H1 (cell line): ENCODE data around the gene ZNF490. TPM values are rescaled to one million over a fixed set of nuclear protein-coding genes. Genes with fewer than 3 reads are reported as not detected.

ENCODE experiments used
- CTCF ChIA-PET: fragments of 300-600 bp; sonication (Branson Sonifier 250); formaldehyde crosslinking; loops from one replicate; lab custom pipeline; 2021; ENCODE audit not compliant: partially characterized antibody; lab: Charles Lee
- POLR2A ChIA-PET: fragments of 300-600 bp; sonication (Branson Sonifier 250); formaldehyde crosslinking; loops from one replicate; lab custom pipeline; 2021; ENCODE audit warnings: inconsistent platforms; ENCODE audit not compliant: partially characterized antibody; lab: Charles Lee
- DNase-seq, 2 experiments: peaks; one replicate each; pipeline versions ENCODE4 v3.0.0 to v3.0.0-alpha.2; 2010 to 2022; ENCODE audit warnings: low spot score in 2 of 2, low read depth in 1 of 2, mixed read lengths in 1 of 2
- FAIRE-seq: peaks from 2 replicates; lab custom pipeline; 2011; peaks lifted over from hg19 to GRCh38; lab: Jason Lieb, UNC
- H2AFZ ChIP-seq: 2 replicates; pipeline ENCODE4 v1.8.1; 2012; ENCODE audit warnings: low read length, inconsistent platforms
- H2AK5ac ChIP-seq: 2 replicates; pipeline ENCODE4 v1.6.1; 2013; ENCODE audit warnings: low read depth, low read length
- H2BK120ac ChIP-seq: replicated peaks from 2 replicates; pipeline ENCODE3; 2013; ENCODE audit warnings: low read depth, low read length, inconsistent platforms
- H2BK12ac ChIP-seq: 2 replicates; pipeline ENCODE4 v1.6.1; 2013; ENCODE audit warnings: low read depth, low read length
- H2BK15ac ChIP-seq: 2 replicates; pipeline ENCODE4 v1.6.1; 2013; ENCODE audit warnings: low read length
- H2BK20ac ChIP-seq: 2 replicates; pipeline ENCODE4 v1.6.1; 2013; ENCODE audit warnings: low read length
- H2BK5ac ChIP-seq: 2 replicates; pipeline ENCODE4 v1.6.1; 2013; ENCODE audit warnings: low read depth, low read length
- H3K14ac ChIP-seq: 2 replicates; pipeline ENCODE4 v1.6.1; 2013; ENCODE audit warnings: inconsistent platforms; ENCODE audit not compliant: insufficient read length
- H3K18ac ChIP-seq: 2 replicates; pipeline ENCODE4 v1.6.1; 2013; ENCODE audit warnings: low read length; ENCODE audit errors: extremely low read depth
- H3K23ac ChIP-seq: 2 replicates; pipeline ENCODE4 v1.6.1; 2013; ENCODE audit warnings: inconsistent platforms; ENCODE audit not compliant: insufficient read length
- H3K23me2 ChIP-seq: 2 replicates; pipeline ENCODE4 v1.6.1; 2013; ENCODE audit warnings: low read depth, low read length
- H3K27ac ChIP-seq: 2 replicates; pipeline ENCODE4 v1.6.1; 2011; ENCODE audit warnings: low read depth, low read length, inconsistent platforms
- H3K27me3 ChIP-seq, 4 experiments: replicated peaks in 1 of 4; 1 replicate in 1 of 4; 2 replicates in 3 of 4; pipeline versions ENCODE4 v1.6.1 to v1.8.1; 2011 to 2013; ENCODE audit warnings: low read length in 3 of 4, mild to moderate bottlenecking in 3 of 4, inconsistent platforms in 2 of 4, mixed read lengths in 2 of 4, moderate library complexity in 1 of 4; ENCODE audit not compliant: control insufficient read depth in 3 of 4, insufficient read depth in 3 of 4; ENCODE audit errors: extremely low read depth in 1 of 4
- H3K36me3 ChIP-seq, 4 experiments: 2 replicates each; pipeline versions ENCODE4 v1.6.1 to v1.8.1; 2011 to 2013; ENCODE audit warnings: mild to moderate bottlenecking in 4 of 4, low read length in 3 of 4, moderate library complexity in 2 of 4, control low read depth in 1 of 4, inconsistent platforms in 1 of 4; ENCODE audit not compliant: insufficient read depth in 4 of 4, control insufficient read depth in 2 of 4
- H3K4ac ChIP-seq: replicated peaks from 2 replicates; pipeline ENCODE3; 2013; ENCODE audit warnings: low read length, low read depth, mixed read lengths, inconsistent platforms; ENCODE audit not compliant: insufficient read length
- H3K4me1 ChIP-seq, 4 experiments: replicated peaks in 1 of 4; 1 replicate in 1 of 4; 2 replicates in 3 of 4; pipeline versions ENCODE4 v1.6.1 to v1.8.1; 2011 to 2013; ENCODE audit warnings: low read length in 3 of 4, inconsistent platforms in 2 of 4, mixed read lengths in 1 of 4; ENCODE audit not compliant: insufficient read depth in 4 of 4, control insufficient read depth in 3 of 4
- H3K4me2 ChIP-seq, 2 experiments: 2 replicates each; pipeline versions ENCODE4 v1.6.1 to v1.8.1; 2011 to 2013; ENCODE audit warnings: low read depth in 2 of 2, low read length in 2 of 2, control low read depth in 1 of 2, inconsistent platforms in 1 of 2, mild to moderate bottlenecking in 1 of 2; ENCODE audit not compliant: insufficient read depth in 1 of 2
- H3K4me3 ChIP-seq, 4 experiments: fragments of 200-600, 300-600 bp in 1 of 4; sonication (generic), shearing (Covaris generic), sonication (Bioruptor Twin) in 1 of 4; 2 replicates each; pipeline versions ENCODE4 v1.5.1 to v1.8.1; 2011 to 2016; ENCODE audit warnings: low read length in 4 of 4, low read depth in 3 of 4, control low read depth in 2 of 4, inconsistent platforms in 2 of 4, mild to moderate bottlenecking in 2 of 4, mixed read lengths in 1 of 4, moderate library complexity in 1 of 4; ENCODE audit not compliant: insufficient read depth in 2 of 4; ENCODE audit errors: extremely low read depth in 1 of 4
- H3K56ac ChIP-seq: replicated peaks from 2 replicates; pipeline ENCODE3; 2013; ENCODE audit warnings: low read depth, mild to moderate bottlenecking, mixed read lengths, low read length, inconsistent platforms; ENCODE audit not compliant: insufficient read length
- H3K79me1 ChIP-seq: 2 replicates; pipeline ENCODE4 v1.6.1; 2013; ENCODE audit warnings: low read depth, low read length, control low read depth
- H3K79me2 ChIP-seq, 2 experiments: 2 replicates each; pipeline versions ENCODE4 v1.6.1 to v1.8.1; 2012 to 2013; ENCODE audit warnings: low read length in 2 of 2, mild to moderate bottlenecking in 2 of 2, inconsistent platforms in 1 of 2; ENCODE audit not compliant: insufficient read depth in 2 of 2, control insufficient read depth in 1 of 2
- H3K9ac ChIP-seq, 4 experiments: replicated peaks in 1 of 4; 1 replicate in 1 of 4; 2 replicates in 3 of 4; pipeline versions ENCODE4 v1.6.1 to v1.8.1; 2011 to 2013; ENCODE audit warnings: low read depth in 3 of 4, low read length in 3 of 4, control low read depth in 2 of 4, mild to moderate bottlenecking in 2 of 4, moderate library complexity in 2 of 4, inconsistent platforms in 1 of 4; ENCODE audit errors: extremely low read depth in 1 of 4
- H3K9me3 ChIP-seq, 2 experiments: 2 replicates each; pipeline versions ENCODE4 v1.6.1 to v1.8.1; 2012 to 2013; ENCODE audit warnings: mild to moderate bottlenecking in 2 of 2, moderate library complexity in 2 of 2, control low read depth in 1 of 2, inconsistent platforms in 1 of 2, low read depth in 1 of 2, low read length in 1 of 2, mixed read lengths in 1 of 2; ENCODE audit not compliant: insufficient read depth in 2 of 2
- H4K20me1 ChIP-seq, 2 experiments: replicated peaks in 1 of 2; 2 replicates each; pipeline versions ENCODE3 to v1.8.1; 2011 to 2013; ENCODE audit warnings: inconsistent platforms in 2 of 2, low read length in 2 of 2, mild to moderate bottlenecking in 1 of 2; ENCODE audit not compliant: insufficient read depth in 2 of 2, control insufficient read depth in 1 of 2
- H4K5ac ChIP-seq: 2 replicates; pipeline ENCODE4 v1.6.1; 2013; ENCODE audit warnings: low read length, low read depth, mixed read lengths, inconsistent platforms; ENCODE audit not compliant: insufficient read length
- H4K8ac ChIP-seq: 2 replicates; pipeline ENCODE4 v1.8.0; 2013; ENCODE audit warnings: mild to moderate bottlenecking, moderate library complexity, low read length, inconsistent platforms; ENCODE audit not compliant: insufficient read depth; ENCODE audit errors: extremely low read depth
- H4K91ac ChIP-seq: replicated peaks from 2 replicates; pipeline ENCODE3; 2013; ENCODE audit warnings: low read length, mixed read lengths, inconsistent platforms; ENCODE audit not compliant: insufficient read length
- BRCA1 ChIP-seq: IDR thresholded peaks from 2 replicates; pipeline ENCODE4 v1.6.1; 2012; ENCODE audit warnings: low read depth, low read length, improper control_type of control experiment
- CTCF ChIP-seq, 3 experiments: IDR thresholded peaks; 1 replicate in 2 of 3; 2 replicates in 1 of 3; pipeline versions ENCODE4 v1.5.1 to v1.6.1; 2011; ENCODE audit warnings: low read length in 3 of 3, mild to moderate bottlenecking in 3 of 3, inconsistent platforms in 2 of 3, low read depth in 1 of 3, moderate library complexity in 1 of 3; ENCODE audit not compliant: insufficient read depth in 1 of 3; ENCODE audit errors: control extremely low read depth in 1 of 3
- E2F6 ChIP-seq: IDR thresholded peaks from 2 replicates; pipeline ENCODE4 v1.6.1; 2012; ENCODE audit warnings: inconsistent platforms
- JUND ChIP-seq: IDR thresholded peaks from 2 replicates; pipeline ENCODE4 v1.6.1; 2011; ENCODE audit warnings: mild to moderate bottlenecking, improper control_type of control experiment, low read length
- MAX ChIP-seq: IDR thresholded peaks from 2 replicates; pipeline ENCODE4 v1.6.1; 2012; ENCODE audit warnings: inconsistent platforms
- RAD21 ChIP-seq, 2 experiments: IDR thresholded peaks in 1 of 2; conservative IDR thresholded peaks in 1 of 2; 2 replicates each; pipeline ENCODE4 v1.6.1; 2011; ENCODE audit warnings: low read depth in 2 of 2, low read length in 2 of 2, improper control_type of control experiment in 1 of 2, inconsistent platforms in 1 of 2, mild to moderate bottlenecking in 1 of 2, moderate library complexity in 1 of 2
- RBBP5 ChIP-seq: IDR thresholded peaks from 2 replicates; pipeline ENCODE4 v1.7.1; 2012; ENCODE audit warnings: low read depth, mild to moderate bottlenecking, inconsistent platforms, low read length, moderate library complexity, borderline replicate concordance
- TBP ChIP-seq: IDR thresholded peaks from 2 replicates; pipeline ENCODE4 v1.6.1; 2011; ENCODE audit warnings: low read depth, low read length, improper control_type of control experiment
- WGBS, 2 experiments: shearing (Covaris generic) in 1 of 2; methylation state at CpG; one replicate each; pipeline versions ENCODE4 v1.1.6 to v1.1.7; 2013 to 2015; ENCODE audit warnings: low lambda C conversion rate in 2 of 2, mixed read lengths in 2 of 2, inconsistent platforms in 1 of 2, low coverage in 1 of 2, missing lambda C conversion rate in 1 of 2; ENCODE audit not compliant: insufficient replicate concordance in 2 of 2, insufficient coverage in 1 of 2, insufficient read length in 1 of 2; ENCODE audit errors: extremely low coverage in 1 of 2, missing lambda C conversion rate in 1 of 2; 5-methylcytosine and 5-hydroxymethylcytosine counted together
- polyA plus RNA-seq, 7 experiments: library from polyadenylated mRNA; depleted of rRNA in 3 of 7; stranded (reverse) in 5 of 7; unstranded in 2 of 7; fragments of >200 nt in 5 of 7; fragments of 200-250 nt in 2 of 7; gene quantifications; 1 replicate in 5 of 7; 2 replicates in 1 of 7; 4 replicates in 1 of 7; pipeline versions ENCODE4 v1.2.1 to v1.2.3, GENCODE V29; 2011 to 2013; ENCODE audit warnings: missing spikeins in 2 of 7, mixed read lengths in 2 of 7
- total RNA-seq: library from RNA; stranded (reverse); fragmentation: NEBNext Ultra II Directional; extraction: Animal tissue kit (Norgen Biotek cat#: 25700); gene quantifications from 2 replicates; pipeline ENCODE4 v1.2.1, GENCODE V29; 2021

ZNF490 gene
- total and polyA plus RNA-seq, 2 of the 8 experiments (the other 6 are each of a cell fraction or from before 2014, with no cell fraction given), result 1.7 to 9.0 TPM

GRCh38 chr19:12555456-12555930 is 55.1 kb downstream of the ZNF490 start:
- Histone ChIP-seq H2BK15ac (no peak overlapping the region), H3K4me2 (peak overlapping the region; percentile 36 to 56; a peak in 3 of 4 replicates), H3K79me2 (peaks cover 0 to 2% of the 10 kb centered on the region in 2 experiments; a peak in 1 of 4 replicates), H4K8ac (peak overlapping the region; percentile 72; the same call in 1 of the 2 replicates), H3K23ac (no peak overlapping the region), H3K4me1 (no peaks in the 10 kb centered on the region; a peak in 1 of 7 replicates), H3K27ac (no peak overlapping the region), H4K20me1 (no peaks in the 10 kb centered on the region), H3K4me3 (peak overlapping the region in 1 of 4 experiments; percentile 8; a peak in 2 of 8 replicates), H2BK20ac (no peak overlapping the region), H4K91ac (no peak overlapping the region), H3K23me2 (no peaks in the 10 kb centered on the region; the same call in 1 of the 2 replicates), H4K5ac (no peak overlapping the region), H2BK12ac (peak overlapping the region; percentile 60; the same call in 1 of the 2 replicates), H3K36me3 (no peaks in the 10 kb centered on the region), H3K14ac (no peak overlapping the region), H2AFZ (peak overlapping the region; percentile 86), H3K18ac (peak overlapping the region; percentile 48), H3K27me3 (no peaks in the 10 kb centered on the region; a peak in 1 of 7 replicates), H3K9me3 (no peaks in the 10 kb centered on the region), H2BK5ac (no peak overlapping the region), H3K79me1 (no peaks in the 10 kb centered on the region; the same call in 1 of the 2 replicates), H2BK120ac (no peak overlapping the region), H3K9ac (no peak overlapping the region), H2AK5ac (no peak overlapping the region), H3K4ac (no peak overlapping the region), H3K56ac (no peak overlapping the region)
- DNase-seq, result peak; percentile 53 to 77
- no peak for FAIRE-seq
- 38% methylated on average over 33 of the region's 39 CpGs; no CpG with 5 or more reads in 1 of the 2 experiments for WGBS, 2 experiments
- ChIA-PET POLR2A (interaction anchor here (0.9 kb wide), 1 partner anchor 115 kb away, joined by 3 read pairs; the partner anchor contains the start of gene ZNF443), CTCF (interaction anchor here (0.5 to 1.8 kb wide), 2 partner anchors 10 to 243 kb away, joined by 3 to 4 read pairs; no protein-coding TSS in a partner anchor)
- TF ChIP-seq CTCF (IDR thresholded peaks at IDR 0.05; ENCODE audit: control extremely low read depth in 1 of 3, insufficient read depth in 1 of 3, low read depth in 1 of 3, low read length in 3 of 3) (peak; percentile 71 to 74 (median 73)), RAD21 (IDR thresholded peaks at IDR 0.05 in 1 of 2, conservative IDR thresholded peaks at IDR 0.05 in 1 of 2; ENCODE audit: low read depth in 2 of 2, low read length in 2 of 2) (peak; percentile 46 to 68; a peak in 3 of 4 replicates), BRCA1 (no peak), JUND (no peak), TBP (peak; percentile 34; the same call in 1 of the 2 replicates), E2F6 (peak; percentile 92), RBBP5 (0 out of 2 replicates have a peak, but pooled peaks have one; percentile 60), MAX (peak; percentile 55)
